Measurements from ENCODE around the gene PLA2G4E.

PLA2G4E gene

GRCh38 chr15:41979493-41980266 is 41.2 kb downstream of the PLA2G4E start:
- no peak for ATAC-seq

DNA sequence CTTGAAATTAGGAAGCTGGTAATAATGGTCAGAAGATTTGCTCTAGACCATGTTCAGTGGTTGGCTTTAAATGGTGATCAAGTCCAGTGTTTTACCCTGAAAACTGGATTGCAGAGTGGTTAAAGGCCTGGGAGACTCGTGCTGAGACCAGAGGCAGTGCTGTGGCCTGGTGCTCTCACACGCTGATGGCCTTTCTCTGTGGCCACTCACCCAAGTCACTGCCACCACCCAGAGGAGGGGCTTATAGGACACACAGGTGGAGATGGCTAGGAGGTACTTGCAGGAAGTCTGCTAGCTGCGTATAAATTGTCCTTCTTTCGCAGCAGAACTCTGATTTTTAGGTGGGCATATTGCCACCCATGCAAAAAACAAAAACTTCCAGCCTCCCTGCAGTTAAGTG is 42.3 kb downstream of the PLA2G4E start:
- no peak for ATAC-seq
- no peak for TF ChIP-seq CSDC2 (CRISPR knock-in tag; IDR thresholded peaks at IDR 0.05)
- TF ChIP-seq TOX (CRISPR knock-in tag; IDR thresholded peaks at IDR 0.05; ENCODE audit: borderline replicate concordance), result no peak
- TF ChIP-seq ZNF565 (CRISPR knock-in tag; conservative IDR thresholded peaks at IDR 0.05; ENCODE audit: low read depth), result no peak
- no peak for TF ChIP-seq PPARA (CRISPR knock-in tag; IDR thresholded peaks at IDR 0.05; ENCODE audit: borderline replicate concordance)
- TF ChIP-seq, protein P1, sequence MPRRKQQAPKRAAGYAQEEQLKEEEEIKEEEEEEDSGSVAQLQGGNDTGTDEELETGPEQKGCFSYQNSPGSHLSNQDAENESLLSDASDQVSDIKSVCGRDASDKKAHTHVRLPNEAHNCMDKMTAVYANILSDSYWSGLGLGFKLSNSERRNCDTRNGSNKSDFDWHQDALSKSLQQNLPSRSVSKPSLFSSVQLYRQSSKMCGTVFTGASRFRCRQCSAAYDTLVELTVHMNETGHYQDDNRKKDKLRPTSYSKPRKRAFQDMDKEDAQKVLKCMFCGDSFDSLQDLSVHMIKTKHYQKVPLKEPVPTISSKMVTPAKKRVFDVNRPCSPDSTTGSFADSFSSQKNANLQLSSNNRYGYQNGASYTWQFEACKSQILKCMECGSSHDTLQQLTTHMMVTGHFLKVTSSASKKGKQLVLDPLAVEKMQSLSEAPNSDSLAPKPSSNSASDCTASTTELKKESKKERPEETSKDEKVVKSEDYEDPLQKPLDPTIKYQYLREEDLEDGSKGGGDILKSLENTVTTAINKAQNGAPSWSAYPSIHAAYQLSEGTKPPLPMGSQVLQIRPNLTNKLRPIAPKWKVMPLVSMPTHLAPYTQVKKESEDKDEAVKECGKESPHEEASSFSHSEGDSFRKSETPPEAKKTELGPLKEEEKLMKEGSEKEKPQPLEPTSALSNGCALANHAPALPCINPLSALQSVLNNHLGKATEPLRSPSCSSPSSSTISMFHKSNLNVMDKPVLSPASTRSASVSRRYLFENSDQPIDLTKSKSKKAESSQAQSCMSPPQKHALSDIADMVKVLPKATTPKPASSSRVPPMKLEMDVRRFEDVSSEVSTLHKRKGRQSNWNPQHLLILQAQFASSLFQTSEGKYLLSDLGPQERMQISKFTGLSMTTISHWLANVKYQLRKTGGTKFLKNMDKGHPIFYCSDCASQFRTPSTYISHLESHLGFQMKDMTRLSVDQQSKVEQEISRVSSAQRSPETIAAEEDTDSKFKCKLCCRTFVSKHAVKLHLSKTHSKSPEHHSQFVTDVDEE (CRISPR knock-in tag; IDR thresholded peaks at IDR 0.05), result no peak
- no peak for TF ChIP-seq TCF4 (CRISPR knock-in tag; IDR thresholded peaks at IDR 0.05; ENCODE audit: borderline replicate concordance)
- TF ChIP-seq ZNF70 (CRISPR knock-in tag; IDR thresholded peaks at IDR 0.05), result no peak
- TF ChIP-seq ZNF8 (CRISPR knock-in tag; IDR thresholded peaks at IDR 0.05), result no peak

More at GRCh38 chr15:41979493-41980266, 41.2 kb downstream of the PLA2G4E start:
- TF ChIP-seq ZFP30 (CRISPR knock-in tag; IDR thresholded peaks at IDR 0.05) (no peak), ESRRG (CRISPR knock-in tag; IDR thresholded peaks at IDR 0.05) (no peak), ZNF70 (CRISPR knock-in tag; IDR thresholded peaks at IDR 0.05) (no peak), PPARA (CRISPR knock-in tag; IDR thresholded peaks at IDR 0.05; ENCODE audit: borderline replicate concordance) (no peak), TCF4 (CRISPR knock-in tag; IDR thresholded peaks at IDR 0.05; ENCODE audit: borderline replicate concordance) (no peak)

DNA sequence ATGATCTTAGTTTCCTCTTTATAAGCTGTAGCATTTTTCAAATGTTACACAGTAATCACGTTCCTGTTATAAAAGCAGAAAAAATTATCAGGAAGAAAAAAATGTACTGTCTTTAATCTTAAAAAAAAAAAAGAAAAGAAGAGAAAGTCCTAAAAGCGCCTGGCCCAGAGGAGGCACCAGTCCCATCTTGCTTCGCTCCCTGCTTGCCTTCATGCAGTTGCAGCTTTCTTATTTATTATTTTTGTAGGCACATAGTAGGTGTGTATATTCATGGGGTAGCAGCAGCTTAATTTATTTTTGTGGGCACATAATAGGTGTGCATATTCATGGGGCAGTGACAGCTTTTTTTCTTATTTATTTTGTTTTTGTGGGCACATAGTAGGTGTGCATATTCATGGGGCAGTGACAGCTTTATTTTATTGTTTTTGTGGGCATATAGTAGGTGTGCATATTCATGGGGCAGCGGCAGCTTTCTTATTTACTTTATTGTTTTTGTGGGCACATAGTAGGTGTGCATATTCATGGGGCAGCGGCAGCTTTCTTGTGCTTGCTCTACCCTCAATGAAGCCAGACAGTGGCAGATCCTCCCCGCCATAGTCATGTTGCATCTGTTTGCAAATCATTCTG is 43.0 kb downstream of the PLA2G4E start:
- TF ChIP-seq ZC3H10 (CRISPR knock-in tag; IDR thresholded peaks at IDR 0.05) (no peak), PPARA (CRISPR knock-in tag; IDR thresholded peaks at IDR 0.05; ENCODE audit: borderline replicate concordance) (no peak), CREB5 (CRISPR knock-in tag; IDR thresholded peaks at IDR 0.05; ENCODE audit: low read depth) (no peak)

GRCh38 chr15:41975669-41976068 is 45.2 kb downstream of the PLA2G4E start:
- no peak for ATAC-seq
- TF ChIP-seq ZC3H10 (CRISPR knock-in tag; IDR thresholded peaks at IDR 0.05), result no peak
- TF ChIP-seq ESRRG (CRISPR knock-in tag; IDR thresholded peaks at IDR 0.05), result no peak
- no peak for TF ChIP-seq SNAI2 (CRISPR knock-in tag; IDR thresholded peaks at IDR 0.05)
- TF ChIP-seq ZNF70 (CRISPR knock-in tag; IDR thresholded peaks at IDR 0.05), result no peak
- no peak for TF ChIP-seq BACH2 (CRISPR knock-in tag; IDR thresholded peaks at IDR 0.05; ENCODE audit: borderline replicate concordance)
- no peak for TF ChIP-seq ZNF8 (CRISPR knock-in tag; IDR thresholded peaks at IDR 0.05)
- TF ChIP-seq OSR1 (CRISPR knock-in tag; IDR thresholded peaks at IDR 0.05), result no peak
- no peak for TF ChIP-seq ZFP30 (CRISPR knock-in tag; IDR thresholded peaks at IDR 0.05)
- TF ChIP-seq PPARA (CRISPR knock-in tag; IDR thresholded peaks at IDR 0.05; ENCODE audit: borderline replicate concordance), result no peak
- no peak for TF ChIP-seq CSDC2 (CRISPR knock-in tag; IDR thresholded peaks at IDR 0.05)

More for the DNA sequence above, 43.0 kb downstream of the PLA2G4E start:
- no peak for ATAC-seq

- ATAC-seq, result no peak
- no peak for TF ChIP-seq PPARA (CRISPR knock-in tag; IDR thresholded peaks at IDR 0.05; ENCODE audit: borderline replicate concordance)
- no peak for TF ChIP-seq POU6F1 (CRISPR knock-in tag; IDR thresholded peaks at IDR 0.05; ENCODE audit: borderline replicate concordance, low read depth)
- no peak for TF ChIP-seq CREB5 (CRISPR knock-in tag; IDR thresholded peaks at IDR 0.05; ENCODE audit: low read depth)
- TF ChIP-seq ZNF565 (CRISPR knock-in tag; conservative IDR thresholded peaks at IDR 0.05; ENCODE audit: low read depth), result no peak
- no peak for TF ChIP-seq ESRRG (CRISPR knock-in tag; IDR thresholded peaks at IDR 0.05)
- no peak for TF ChIP-seq ARNTL (CRISPR knock-in tag; IDR thresholded peaks at IDR 0.05; ENCODE audit: borderline replicate concordance, low read depth)
- TF ChIP-seq ZC3H10 (CRISPR knock-in tag; IDR thresholded peaks at IDR 0.05), result no peak
- no peak for TF ChIP-seq SNAI2 (CRISPR knock-in tag; IDR thresholded peaks at IDR 0.05)
These were observed 46.8 kb downstream of the PLA2G4E start for GRCh38 chr15:41974041-41974440.
